ENCODE measurements around the gene STUB1. TPM values are rescaled to one million over a fixed set of nuclear protein-coding genes. Genes with fewer than 3 reads are reported as not detected.

Gene STUB1
- total and polyA plus RNA-seq, 10 of the 15 experiments (the other 5 are each of a cell fraction or from before 2014, with no cell fraction given) = 4.2 to 136 (median 67.1) TPM

DNA sequence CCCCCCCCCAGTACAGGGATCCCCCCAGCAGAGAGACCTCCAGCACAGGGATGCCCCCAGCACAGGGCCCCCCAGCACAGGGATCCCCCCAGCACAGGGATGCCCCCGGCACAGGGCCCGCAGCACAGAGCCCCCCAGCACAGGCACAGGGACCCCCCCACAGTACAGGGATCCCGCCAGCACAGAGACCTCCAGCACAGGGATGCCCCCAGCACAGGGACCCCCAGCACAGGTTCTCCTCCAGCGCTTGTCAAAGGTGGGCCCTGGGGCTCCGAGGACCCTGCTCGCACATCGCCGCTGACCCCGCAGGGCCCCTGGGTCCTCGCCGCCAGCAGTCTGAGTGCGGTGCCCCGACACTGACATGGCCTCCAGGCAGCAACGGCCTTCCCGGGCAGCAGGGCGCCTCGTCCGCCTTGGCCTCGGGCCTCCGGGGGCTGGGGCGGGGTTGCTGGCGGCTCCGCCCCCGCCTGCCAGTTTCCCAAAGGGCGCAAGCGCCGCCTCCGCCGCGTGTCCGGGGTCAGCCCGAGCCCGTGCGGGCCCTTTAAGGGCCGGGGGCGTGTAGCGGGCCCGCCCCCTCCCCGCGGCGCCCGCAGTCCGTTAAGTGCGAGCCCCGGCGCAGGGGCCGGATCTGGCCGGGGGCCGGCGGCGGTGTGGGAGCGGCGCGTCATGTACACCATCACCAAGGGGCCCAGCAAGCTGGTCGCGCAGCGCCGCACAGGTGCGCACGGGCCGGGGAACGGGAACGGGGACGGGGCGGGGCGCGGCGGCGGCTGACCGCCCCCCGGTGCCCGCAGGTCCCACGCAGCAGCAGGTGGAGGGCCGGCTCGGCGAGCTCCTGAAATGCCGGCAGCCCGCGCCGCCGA is 38.7 kb upstream of the STUB1 start, which contains the start of gene MCRIP2 (continued):
- TF ChIP-seq, protein P1, sequence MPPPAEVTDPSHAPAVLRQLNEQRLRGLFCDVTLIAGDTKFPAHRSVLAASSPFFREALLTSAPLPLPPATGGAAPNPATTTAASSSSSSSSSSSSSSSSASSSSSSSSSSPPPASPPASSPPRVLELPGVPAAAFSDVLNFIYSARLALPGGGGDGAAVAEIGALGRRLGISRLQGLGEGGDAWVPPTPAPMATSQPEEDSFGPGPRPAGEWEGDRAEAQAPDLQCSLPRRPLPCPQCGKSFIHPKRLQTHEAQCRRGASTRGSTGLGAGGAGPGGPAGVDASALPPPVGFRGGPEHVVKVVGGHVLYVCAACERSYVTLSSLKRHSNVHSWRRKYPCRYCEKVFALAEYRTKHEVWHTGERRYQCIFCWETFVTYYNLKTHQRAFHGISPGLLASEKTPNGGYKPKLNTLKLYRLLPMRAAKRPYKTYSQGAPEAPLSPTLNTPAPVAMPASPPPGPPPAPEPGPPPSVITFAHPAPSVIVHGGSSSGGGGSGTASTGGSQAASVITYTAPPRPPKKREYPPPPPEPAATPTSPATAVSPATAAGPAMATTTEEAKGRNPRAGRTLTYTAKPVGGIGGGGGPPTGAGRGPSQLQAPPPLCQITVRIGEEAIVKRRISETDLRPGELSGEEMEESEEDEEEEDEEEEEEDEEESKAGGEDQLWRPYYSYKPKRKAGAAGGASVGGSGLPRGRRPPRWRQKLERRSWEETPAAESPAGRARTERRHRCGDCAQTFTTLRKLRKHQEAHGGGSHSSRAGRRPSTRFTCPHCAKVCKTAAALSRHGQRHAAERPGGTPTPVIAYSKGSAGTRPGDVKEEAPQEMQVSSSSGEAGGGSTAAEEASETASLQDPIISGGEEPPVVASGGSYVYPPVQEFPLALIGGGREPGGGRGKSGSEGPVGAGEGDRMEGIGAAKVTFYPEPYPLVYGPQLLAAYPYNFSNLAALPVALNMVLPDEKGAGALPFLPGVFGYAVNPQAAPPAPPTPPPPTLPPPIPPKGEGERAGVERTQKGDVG (CRISPR knock-in tag; IDR thresholded peaks at IDR 0.05) = no peak
- TF ChIP-seq, protein P2, sequence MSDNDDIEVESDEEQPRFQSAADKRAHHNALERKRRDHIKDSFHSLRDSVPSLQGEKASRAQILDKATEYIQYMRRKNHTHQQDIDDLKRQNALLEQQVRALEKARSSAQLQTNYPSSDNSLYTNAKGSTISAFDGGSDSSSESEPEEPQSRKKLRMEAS (IDR thresholded peaks at IDR 0.05; ENCODE audit: low read depth, low read length) = peak; percentile 47; the same call in 1 of the 2 replicates
- TF ChIP-seq MXI1 (IDR thresholded peaks at IDR 0.05; ENCODE audit: low read depth, low read length) (peak; percentile 81), RB1 (IDR thresholded peaks at IDR 0.05; ENCODE audit: borderline replicate concordance) (no peak; the same call in 1 of the 2 replicates), EP300 (IDR thresholded peaks at IDR 0.05; ENCODE audit: borderline replicate concordance in 1 of 2, control insufficient read depth in 1 of 2, low read depth in 2 of 2, low read length in 2 of 2) (no peak), ZNF622 (IDR thresholded peaks at IDR 0.05) (no peak), GATAD2B (conservative IDR thresholded peaks at IDR 0.05; ENCODE audit: low read depth) (peak; percentile 93; the same call in 1 of the 2 replicates), CHD4 (IDR thresholded peaks at IDR 0.05) (no peak), RAD51 (IDR thresholded peaks at IDR 0.05) (no peak), TCF12 (IDR thresholded peaks at IDR 0.05; ENCODE audit: low read depth, low read length) (0 out of 2 replicates have a peak, but pooled peaks have one; percentile 2), TCF3 (IDR thresholded peaks at IDR 0.05; ENCODE audit: borderline replicate concordance, insufficient read depth, low read depth, low read length) (no peak)
- TF ChIP-seq, protein P3, sequence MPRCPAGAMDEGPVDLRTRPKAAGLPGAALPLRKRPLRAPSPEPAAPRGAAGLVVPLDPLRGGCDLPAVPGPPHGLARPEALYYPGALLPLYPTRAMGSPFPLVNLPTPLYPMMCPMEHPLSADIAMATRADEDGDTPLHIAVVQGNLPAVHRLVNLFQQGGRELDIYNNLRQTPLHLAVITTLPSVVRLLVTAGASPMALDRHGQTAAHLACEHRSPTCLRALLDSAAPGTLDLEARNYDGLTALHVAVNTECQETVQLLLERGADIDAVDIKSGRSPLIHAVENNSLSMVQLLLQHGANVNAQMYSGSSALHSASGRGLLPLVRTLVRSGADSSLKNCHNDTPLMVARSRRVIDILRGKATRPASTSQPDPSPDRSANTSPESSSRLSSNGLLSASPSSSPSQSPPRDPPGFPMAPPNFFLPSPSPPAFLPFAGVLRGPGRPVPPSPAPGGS (IDR thresholded peaks at IDR 0.05; ENCODE audit: borderline replicate concordance, insufficient read depth, low read depth, low read length, poor library complexity, severe bottlenecking) = no peak
- TF ChIP-seq, protein P4, sequence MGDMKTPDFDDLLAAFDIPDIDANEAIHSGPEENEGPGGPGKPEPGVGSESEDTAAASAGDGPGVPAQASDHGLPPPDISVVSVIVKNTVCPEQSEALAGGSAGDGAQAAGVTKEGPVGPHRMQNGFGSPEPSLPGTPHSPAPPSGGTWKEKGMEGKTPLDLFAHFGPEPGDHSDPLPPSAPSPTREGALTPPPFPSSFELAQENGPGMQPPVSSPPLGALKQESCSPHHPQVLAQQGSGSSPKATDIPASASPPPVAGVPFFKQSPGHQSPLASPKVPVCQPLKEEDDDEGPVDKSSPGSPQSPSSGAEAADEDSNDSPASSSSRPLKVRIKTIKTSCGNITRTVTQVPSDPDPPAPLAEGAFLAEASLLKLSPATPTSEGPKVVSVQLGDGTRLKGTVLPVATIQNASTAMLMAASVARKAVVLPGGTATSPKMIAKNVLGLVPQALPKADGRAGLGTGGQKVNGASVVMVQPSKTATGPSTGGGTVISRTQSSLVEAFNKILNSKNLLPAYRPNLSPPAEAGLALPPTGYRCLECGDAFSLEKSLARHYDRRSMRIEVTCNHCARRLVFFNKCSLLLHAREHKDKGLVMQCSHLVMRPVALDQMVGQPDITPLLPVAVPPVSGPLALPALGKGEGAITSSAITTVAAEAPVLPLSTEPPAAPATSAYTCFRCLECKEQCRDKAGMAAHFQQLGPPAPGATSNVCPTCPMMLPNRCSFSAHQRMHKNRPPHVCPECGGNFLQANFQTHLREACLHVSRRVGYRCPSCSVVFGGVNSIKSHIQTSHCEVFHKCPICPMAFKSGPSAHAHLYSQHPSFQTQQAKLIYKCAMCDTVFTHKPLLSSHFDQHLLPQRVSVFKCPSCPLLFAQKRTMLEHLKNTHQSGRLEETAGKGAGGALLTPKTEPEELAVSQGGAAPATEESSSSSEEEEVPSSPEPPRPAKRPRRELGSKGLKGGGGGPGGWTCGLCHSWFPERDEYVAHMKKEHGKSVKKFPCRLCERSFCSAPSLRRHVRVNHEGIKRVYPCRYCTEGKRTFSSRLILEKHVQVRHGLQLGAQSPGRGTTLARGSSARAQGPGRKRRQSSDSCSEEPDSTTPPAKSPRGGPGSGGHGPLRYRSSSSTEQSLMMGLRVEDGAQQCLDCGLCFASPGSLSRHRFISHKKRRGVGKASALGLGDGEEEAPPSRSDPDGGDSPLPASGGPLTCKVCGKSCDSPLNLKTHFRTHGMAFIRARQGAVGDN (IDR thresholded peaks at IDR 0.05) = peak; percentile 39
- TF ChIP-seq, protein P5, sequence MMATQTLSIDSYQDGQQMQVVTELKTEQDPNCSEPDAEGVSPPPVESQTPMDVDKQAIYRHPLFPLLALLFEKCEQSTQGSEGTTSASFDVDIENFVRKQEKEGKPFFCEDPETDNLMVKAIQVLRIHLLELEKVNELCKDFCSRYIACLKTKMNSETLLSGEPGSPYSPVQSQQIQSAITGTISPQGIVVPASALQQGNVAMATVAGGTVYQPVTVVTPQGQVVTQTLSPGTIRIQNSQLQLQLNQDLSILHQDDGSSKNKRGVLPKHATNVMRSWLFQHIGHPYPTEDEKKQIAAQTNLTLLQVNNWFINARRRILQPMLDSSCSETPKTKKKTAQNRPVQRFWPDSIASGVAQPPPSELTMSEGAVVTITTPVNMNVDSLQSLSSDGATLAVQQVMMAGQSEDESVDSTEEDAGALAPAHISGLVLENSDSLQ (IDR thresholded peaks at IDR 0.05) = no peak
